CD4-positive, CD25-positive, alpha-beta regulatory T cell (primary cell): ENCODE results near the gene GRAP. TPM values are rescaled to one million over a fixed set of nuclear protein-coding genes. Genes with fewer than 3 reads are reported as not detected.

Experiments
- ATAC-seq, 2 donors: fragments of 150-1000 bp; cut with Tn5 transposase; one replicate each; pipeline ENCODE4 v1.10.0; 2021; ENCODE audit warnings: low read depth in 2 of 2, moderate number of reproducible peaks in 2 of 2, moderate library complexity in 1 of 2
- DNase-seq, 3 donors: peaks; one replicate each; pipeline versions ENCODE4 v3.0.0 to v3.0.0-alpha.2; 2012 to 2022; ENCODE audit warnings: mixed read lengths in 1 of 3
- H3K27ac ChIP-seq: one replicate; pipeline ENCODE4 v1.7.0; 2013; ENCODE audit warnings: mild to moderate bottlenecking, low read length; ENCODE audit not compliant: insufficient read depth, poor library complexity, severe bottlenecking
- H3K27me3 ChIP-seq: one replicate; pipeline ENCODE4 v1.7.0; 2013; ENCODE audit warnings: low read length; ENCODE audit not compliant: control insufficient read depth, insufficient read depth
- H3K36me3 ChIP-seq: one replicate; pipeline ENCODE4 v1.7.0; 2013; ENCODE audit warnings: mild to moderate bottlenecking, low read length, moderate library complexity; ENCODE audit not compliant: control insufficient read depth, insufficient read depth
- H3K4me1 ChIP-seq: 2 replicates; pipeline ENCODE4 v1.7.0; 2013; ENCODE audit warnings: mild to moderate bottlenecking, low read length; ENCODE audit not compliant: insufficient read depth, control insufficient read depth, poor library complexity, severe bottlenecking
- H3K4me3 ChIP-seq: one replicate; pipeline ENCODE4 v1.7.0; 2013; ENCODE audit warnings: low read depth, mild to moderate bottlenecking, low read length, moderate library complexity
- H3K9me3 ChIP-seq, 2 experiments: 1 replicate in 1 of 2; 2 replicates in 1 of 2; pipeline ENCODE4 v1.7.0; 2013; ENCODE audit warnings: low read length in 2 of 2, mild to moderate bottlenecking in 1 of 2, moderate library complexity in 1 of 2; ENCODE audit not compliant: control insufficient read depth in 2 of 2
- H3K27ac Mint-ChIP-seq, 3 donors: one replicate each; pipeline ENCODE4 v1.8.0; 2020 to 2022; ENCODE audit warnings: mild to moderate bottlenecking in 3 of 3, mixed read lengths in 3 of 3, moderate library complexity in 2 of 3
- H3K27me3 Mint-ChIP-seq: one replicate; pipeline ENCODE4 v1.8.0; 2022; ENCODE audit warnings: mild to moderate bottlenecking, mixed read lengths
- H3K36me3 Mint-ChIP-seq: one replicate; pipeline ENCODE4 v1.8.0; 2020; ENCODE audit warnings: mixed read lengths
- H3K4me1 Mint-ChIP-seq, 4 donors: one replicate each; pipeline ENCODE4 v1.8.0; 2020 to 2022; ENCODE audit warnings: mixed read lengths in 4 of 4, mild to moderate bottlenecking in 1 of 4
- H3K4me3 Mint-ChIP-seq, 4 donors: one replicate each; pipeline ENCODE4 v1.8.0; 2020 to 2022; ENCODE audit warnings: mild to moderate bottlenecking in 4 of 4, mixed read lengths in 4 of 4, moderate library complexity in 3 of 4
- H3K9me3 Mint-ChIP-seq, 7 donors: one replicate each; pipeline ENCODE4 v1.8.0; 2020 to 2022; ENCODE audit warnings: mixed read lengths in 7 of 7, mild to moderate bottlenecking in 3 of 7, moderate library complexity in 2 of 7
- polyA plus RNA-seq, 4 donors: library from polyadenylated mRNA; unstranded; fragments of 300-500 nt; fragmentation: Illumina TruSeq; gene quantifications; one replicate each; pipeline ENCODE4 v1.2.3, GENCODE V29; 2021
- total RNA-seq: library from RNA; stranded (reverse); gene quantifications from one replicate; pipeline ENCODE4 v1.2.3, GENCODE V29; 2022

GRAP gene
- total and polyA plus RNA-seq, 5 donors from 2014 or later = 34.5 to 77.5 (median 62.1) TPM

GRCh38 chr17:19014628-19015215, 32.0 kb downstream of the GRAP start:
- H3K27ac ChIP-seq = no peak overlapping the region
- no peaks in the 10 kb centered on the region for H3K9me3 ChIP-seq
- no peaks in the 10 kb centered on the region for H3K27me3 ChIP-seq
- H3K9me3 Mint-ChIP-seq = no peaks in the 10 kb centered on the region
- H3K4me3 Mint-ChIP-seq = no peak overlapping the region
- H3K4me1 ChIP-seq = no peaks in the 10 kb centered on the region
- DNase-seq (no peak), ATAC-seq (no peak)
- no peaks in the 10 kb centered on the region for H3K27me3 Mint-ChIP-seq
- peaks cover 0 to 17% (median 2%) of the 10 kb centered on the region in 4 donors for H3K4me1 Mint-ChIP-seq
- no peaks in the 10 kb centered on the region for H3K36me3 ChIP-seq
- no peak overlapping the region for H3K4me3 ChIP-seq
- no peak overlapping the region for H3K27ac Mint-ChIP-seq
- H3K36me3 Mint-ChIP-seq = no peaks in the 10 kb centered on the region

DNA sequence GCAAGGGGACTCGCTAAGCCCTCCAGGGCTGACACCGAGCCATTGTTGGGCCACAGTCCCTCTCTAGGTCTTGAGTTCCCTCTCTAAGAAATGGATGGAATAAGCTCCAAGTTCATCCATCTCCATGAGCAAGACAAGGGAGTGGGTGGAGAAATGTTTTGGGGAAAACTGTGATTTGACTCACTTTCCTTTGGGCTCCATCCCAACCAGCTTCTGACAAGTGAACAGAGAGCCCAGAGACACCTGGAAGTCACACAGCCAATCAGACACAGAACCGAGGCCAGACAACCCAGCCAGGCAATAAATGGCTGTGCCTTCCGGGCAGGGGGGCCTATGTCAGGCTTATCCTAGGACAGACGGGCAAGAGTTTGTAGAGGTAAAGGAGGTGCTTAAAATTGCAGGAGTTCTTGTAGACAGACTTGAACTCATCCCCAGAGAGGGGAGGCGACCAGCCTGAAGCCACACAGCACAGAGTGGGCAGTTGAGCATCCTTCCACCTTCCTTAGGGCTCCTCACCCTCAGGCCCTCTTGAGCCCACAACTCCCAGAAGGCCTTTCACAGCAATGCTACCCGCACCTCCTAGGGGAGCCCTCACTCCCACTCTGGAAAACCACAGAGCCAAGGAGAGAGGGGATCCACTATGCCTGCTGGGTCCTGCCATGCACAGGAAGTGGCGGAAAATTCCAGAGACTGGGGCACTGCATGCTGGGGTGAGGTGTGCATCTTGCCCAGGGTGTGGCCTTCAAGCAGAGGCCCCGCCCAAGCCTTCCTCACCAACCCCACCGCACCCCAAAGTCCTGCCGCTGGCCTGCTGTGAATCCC, 32.7 kb downstream of the GRAP start:
- H3K9me3 ChIP-seq = no peaks in the 10 kb centered on the region
- no peak overlapping the region for H3K27ac ChIP-seq
- no peaks in the 10 kb centered on the region for H3K9me3 Mint-ChIP-seq
- no peaks in the 10 kb centered on the region for H3K4me1 ChIP-seq
- peaks cover 0 to 17% (median 4%) of the 10 kb centered on the region in 4 donors for H3K4me1 Mint-ChIP-seq
- no peak for DNase-seq
- peak overlapping the region in 2 of 3 donors; percentile 26 to 67 for H3K27ac Mint-ChIP-seq
- no peak overlapping the region for H3K4me3 ChIP-seq
- H3K27me3 Mint-ChIP-seq = no peaks in the 10 kb centered on the region
- H3K36me3 Mint-ChIP-seq = no peaks in the 10 kb centered on the region
- no peaks in the 10 kb centered on the region for H3K36me3 ChIP-seq
- no peak for ATAC-seq
- H3K4me3 Mint-ChIP-seq = no peak overlapping the region
- H3K27me3 ChIP-seq = no peaks in the 10 kb centered on the region

GRCh38 chr17:19013226-19013625, 33.5 kb downstream of the GRAP start:
- no peaks in the 10 kb centered on the region for H3K27me3 ChIP-seq
- no peak for DNase-seq
- Mint-ChIP-seq H3K4me1 (peaks cover 0 to 17% (median 4%) of the 10 kb centered on the region in 4 donors), H3K36me3 (no peaks in the 10 kb centered on the region), H3K4me3 (no peak overlapping the region), H3K27me3 (no peaks in the 10 kb centered on the region), H3K9me3 (no peaks in the 10 kb centered on the region), H3K27ac (no peak overlapping the region)
- H3K4me3 ChIP-seq = no peak overlapping the region
- H3K36me3 ChIP-seq = no peaks in the 10 kb centered on the region
- no peaks in the 10 kb centered on the region for H3K4me1 ChIP-seq
- no peak overlapping the region for H3K27ac ChIP-seq
- no peak for ATAC-seq
- no peaks in the 10 kb centered on the region for H3K9me3 ChIP-seq

GRCh38 chr17:19012171-19013080, 34.3 kb downstream of the GRAP start:
- Histone ChIP-seq H3K27me3 (no peaks in the 10 kb centered on the region), H3K9me3 (no peaks in the 10 kb centered on the region), H3K4me1 (no peaks in the 10 kb centered on the region), H3K36me3 (no peaks in the 10 kb centered on the region), H3K27ac (no peak overlapping the region), H3K4me3 (no peak overlapping the region)
- Mint-ChIP-seq H3K9me3 (no peaks in the 10 kb centered on the region), H3K27me3 (no peaks in the 10 kb centered on the region), H3K4me1 (peaks cover 0 to 15% (median 5%) of the 10 kb centered on the region in 4 donors), H3K27ac (no peak overlapping the region), H3K36me3 (no peaks in the 10 kb centered on the region), H3K4me3 (no peak overlapping the region)
- ATAC-seq (no peak), DNase-seq (no peak)

GRCh38 chr17:19011581-19011980, 35.2 kb downstream of the GRAP start:
- no peak overlapping the region for H3K4me3 Mint-ChIP-seq
- Histone ChIP-seq H3K4me1 (no peaks in the 10 kb centered on the region), H3K9me3 (no peaks in the 10 kb centered on the region), H3K27me3 (no peaks in the 10 kb centered on the region), H3K36me3 (no peaks in the 10 kb centered on the region), H3K4me3 (no peak overlapping the region), H3K27ac (no peak overlapping the region)
- H3K27me3 Mint-ChIP-seq = no peaks in the 10 kb centered on the region
- H3K36me3 Mint-ChIP-seq = no peaks in the 10 kb centered on the region
- DNase-seq (no peak), ATAC-seq (no peak)
- H3K4me1 Mint-ChIP-seq = peaks cover 0 to 11% (median 8%) of the 10 kb centered on the region in 4 donors
- H3K27ac Mint-ChIP-seq = no peak overlapping the region
- no peaks in the 10 kb centered on the region for H3K9me3 Mint-ChIP-seq

DNA sequence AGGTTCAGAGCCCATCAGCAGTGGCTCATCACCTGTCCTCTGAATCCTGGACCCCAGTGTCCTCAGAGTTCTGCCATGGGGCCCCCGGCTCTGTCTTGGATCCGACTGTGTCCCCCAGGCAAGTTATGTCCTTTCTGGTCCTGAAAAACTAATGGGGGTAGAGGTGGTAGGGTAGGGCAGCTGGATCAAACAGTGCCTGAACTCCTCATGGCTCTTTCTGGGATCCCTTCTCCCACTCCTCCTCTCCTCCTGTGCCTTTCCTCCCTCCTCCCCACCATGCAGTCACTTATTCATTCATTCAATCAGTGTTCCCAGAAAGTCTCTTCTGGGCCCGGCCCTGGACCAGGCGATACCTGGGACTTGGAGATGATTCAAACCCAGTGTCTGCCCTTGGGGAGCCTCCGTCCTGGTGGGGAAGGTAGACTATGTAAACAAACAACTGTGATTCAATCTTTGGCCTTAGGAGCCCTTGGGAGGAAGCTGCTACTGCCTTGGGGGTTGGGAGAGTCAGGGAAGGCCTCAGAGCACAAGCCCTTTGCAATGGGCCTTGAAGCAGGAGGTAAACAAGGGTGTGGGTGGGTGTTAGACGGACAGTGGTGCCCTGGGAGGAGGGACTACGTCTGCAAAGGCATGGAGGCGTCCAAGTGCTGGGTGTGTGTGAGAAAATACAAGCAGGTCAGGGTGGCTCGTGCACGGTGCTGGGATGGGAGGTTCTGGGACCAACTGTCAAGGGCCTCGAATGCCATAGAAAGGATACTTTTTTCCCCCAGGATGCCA, 35.8 kb downstream of the GRAP start:
- ATAC-seq = no peak

DNA sequence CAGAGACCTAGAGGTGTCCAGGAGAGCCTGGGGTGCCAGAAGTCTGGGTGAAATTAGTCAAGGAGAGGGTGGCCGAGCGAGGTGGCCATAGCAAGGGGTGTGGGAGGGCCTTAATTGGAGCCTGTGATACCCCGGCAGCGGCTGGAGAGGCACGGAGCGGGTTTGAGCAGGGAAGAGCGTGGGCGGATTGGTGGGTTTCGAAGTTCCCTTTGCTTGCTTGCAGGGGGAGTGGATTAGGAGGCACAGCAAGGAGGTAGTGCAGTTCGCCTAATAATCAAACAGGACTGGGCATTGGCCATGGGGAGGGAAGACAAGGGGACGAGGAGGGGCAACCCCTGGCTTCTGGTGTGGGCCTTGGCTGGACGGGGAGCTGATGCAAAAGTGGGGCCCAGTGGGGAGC, 36.8 kb downstream of the GRAP start:
- H3K4me1 ChIP-seq = peaks cover 3% of the 10 kb centered on the region
- H3K9me3 ChIP-seq = no peaks in the 10 kb centered on the region
- DNase-seq (no peak), ATAC-seq (no peak)
- no peak overlapping the region for H3K27ac ChIP-seq
- H3K36me3 ChIP-seq = no peaks in the 10 kb centered on the region
- H3K27me3 ChIP-seq = no peaks in the 10 kb centered on the region
- no peaks in the 10 kb centered on the region for H3K27me3 Mint-ChIP-seq
- H3K27ac Mint-ChIP-seq = peak overlapping the region in 1 of 3 donors; percentile 61
- H3K4me1 Mint-ChIP-seq = peaks cover 0 to 11% (median 6%) of the 10 kb centered on the region in 4 donors
- H3K9me3 Mint-ChIP-seq = no peaks in the 10 kb centered on the region
- H3K4me3 Mint-ChIP-seq = no peak overlapping the region
- H3K4me3 ChIP-seq = no peak overlapping the region
- no peaks in the 10 kb centered on the region for H3K36me3 Mint-ChIP-seq

More for the DNA sequence above, 35.8 kb downstream of the GRAP start:
- H3K27ac ChIP-seq = no peak overlapping the region
- Mint-ChIP-seq H3K9me3 (no peaks in the 10 kb centered on the region), H3K27ac (peak overlapping the region in 2 of 3 donors; percentile 46 to 65), H3K27me3 (no peaks in the 10 kb centered on the region), H3K4me3 (peak overlapping the region in 1 of 4 donors; percentile 39), H3K4me1 (peaks cover 0 to 11% (median 8%) of the 10 kb centered on the region in 4 donors), H3K36me3 (no peaks in the 10 kb centered on the region)
- H3K27me3 ChIP-seq = no peaks in the 10 kb centered on the region
- DNase-seq = no peak
- no peak overlapping the region for H3K4me3 ChIP-seq
- no peaks in the 10 kb centered on the region for H3K9me3 ChIP-seq
- H3K4me1 ChIP-seq = no peaks in the 10 kb centered on the region
- H3K36me3 ChIP-seq = no peaks in the 10 kb centered on the region
